Activated T-helper 2 cell treated with anti-CD3 and anti-CD28 coated beads, Interferon-gamma antibody, Interleukin-2, Interleukin-4, amounts not matched to agents 10 μg/mL and 5 μg/mL and 100 μg/mL, durations not matched to agents 14 hours and 24 hours and 36 hours (primary cell): ENCODE data around the gene GPRIN2. TPM values are rescaled to one million over a fixed set of nuclear protein-coding genes. Genes with fewer than 3 reads are reported as not detected.
A peak's percentile ranks its signal among the peaks of the same experiment; 100 is the strongest.
"Not testable (repeated sequence)": the region's sequence is repeated elsewhere in the genome, so short reads cannot be mapped to it uniquely, and the experiment has no call there.

Source experiments
- DNase-seq: peaks from one replicate; pipeline ENCODE4 v3.0.0; 2021; ENCODE audit warnings: low spot score
- H3K27ac Mint-ChIP-seq: one replicate; pipeline ENCODE4 v1.8.0; 2021; ENCODE audit warnings: mixed read lengths
- H3K27me3 Mint-ChIP-seq: one replicate; pipeline ENCODE4 v1.8.0; 2021; ENCODE audit warnings: low read depth, mixed read lengths
- H3K36me3 Mint-ChIP-seq: one replicate; pipeline ENCODE4 v1.8.0; 2021; ENCODE audit warnings: low read depth, mixed read lengths
- H3K4me1 Mint-ChIP-seq: one replicate; pipeline ENCODE4 v1.8.0; 2021; ENCODE audit warnings: low read depth, mixed read lengths
- H3K4me3 Mint-ChIP-seq: one replicate; pipeline ENCODE4 v1.8.0; 2021; ENCODE audit warnings: low read depth, mild to moderate bottlenecking, moderate library complexity, mixed read lengths
- H3K9me3 Mint-ChIP-seq: one replicate; pipeline ENCODE4 v1.8.0; 2021; ENCODE audit warnings: mixed read lengths
- intact Hi-C: fragments of 100-400 bp; cut with micrococcal nuclease; formaldehyde crosslinking; loops from one replicate; pipeline ENCODE4 v1.15.1; 2023
- total RNA-seq: library from RNA; stranded (reverse); gene quantifications from 2 replicates; pipeline ENCODE4 v1.2.3, GENCODE V29; 2022

The GPRIN2 gene
- total RNA-seq, 1 donor from 2014 or later: not detected

- H3K9me3 Mint-ChIP-seq: no peaks in the 10 kb centered on the region
- H3K27me3 Mint-ChIP-seq: no peaks in the 10 kb centered on the region
- H3K36me3 Mint-ChIP-seq: no peaks in the 10 kb centered on the region
- no peak for DNase-seq
- H3K4me3 Mint-ChIP-seq: no peak overlapping the region
- no peak overlapping the region for H3K27ac Mint-ChIP-seq
- no peaks in the 10 kb centered on the region for H3K4me1 Mint-ChIP-seq
- intact Hi-C loops: no loop called here
These were observed 33.1 kb downstream of the GPRIN2 start for GRCh38 chr10:46523119-46523961.

- intact Hi-C loops: no loop called here
These were observed 34.0 kb downstream of the GPRIN2 start for GRCh38 chr10:46522295-46523118.

GRCh38 chr10:46520941-46521340 is 35.5 kb downstream of the GPRIN2 start:
- Mint-ChIP-seq H3K4me3 (no peak overlapping the region), H3K27ac (no peak overlapping the region), H3K9me3 (no peaks in the 10 kb centered on the region), H3K4me1 (no peaks in the 10 kb centered on the region), H3K27me3 (peaks cover 4% of the 10 kb centered on the region), H3K36me3 (no peaks in the 10 kb centered on the region)
- no peak for DNase-seq
- intact Hi-C loops: no loop called here

More at GRCh38 chr10:46522295-46523118, 34.0 kb downstream of the GPRIN2 start:
- DNase-seq: no peak
- H3K27ac Mint-ChIP-seq: no peak overlapping the region
- H3K27me3 Mint-ChIP-seq: no peaks in the 10 kb centered on the region
- H3K9me3 Mint-ChIP-seq: no peaks in the 10 kb centered on the region
- no peak overlapping the region for H3K4me3 Mint-ChIP-seq
- H3K36me3 Mint-ChIP-seq: no peaks in the 10 kb centered on the region
- no peaks in the 10 kb centered on the region for H3K4me1 Mint-ChIP-seq

- intact Hi-C loops: no loop called here
- no peak overlapping the region for H3K27ac Mint-ChIP-seq
- peaks cover 4% of the 10 kb centered on the region for H3K27me3 Mint-ChIP-seq
- H3K4me1 Mint-ChIP-seq: no peaks in the 10 kb centered on the region
- H3K9me3 Mint-ChIP-seq: no peaks in the 10 kb centered on the region
- DNase-seq: no peak
- no peak overlapping the region for H3K4me3 Mint-ChIP-seq
- no peaks in the 10 kb centered on the region for H3K36me3 Mint-ChIP-seq
These were observed 36.1 kb downstream of the GPRIN2 start for GRCh38 chr10:46520381-46520780.

GRCh38 chr10:46518028-46518725 is 38.3 kb downstream of the GPRIN2 start:
- H3K4me1 Mint-ChIP-seq: no peaks in the 10 kb centered on the region
- H3K9me3 Mint-ChIP-seq: no peaks in the 10 kb centered on the region
- no peaks in the 10 kb centered on the region for H3K36me3 Mint-ChIP-seq
- DNase-seq: no peak
- peaks cover 4% of the 10 kb centered on the region for H3K27me3 Mint-ChIP-seq
- H3K27ac Mint-ChIP-seq: no peak overlapping the region
- intact Hi-C loops: no loop called here
- no peak overlapping the region for H3K4me3 Mint-ChIP-seq

GRCh38 chr10:46517541-46517940 is 38.9 kb downstream of the GPRIN2 start:
- Mint-ChIP-seq H3K36me3 (no peaks in the 10 kb centered on the region), H3K4me1 (no peaks in the 10 kb centered on the region), H3K9me3 (no peaks in the 10 kb centered on the region), H3K4me3 (no peak overlapping the region), H3K27ac (no peak overlapping the region), H3K27me3 (peaks cover 4% of the 10 kb centered on the region)
- intact Hi-C loops: no loop called here
- DNase-seq: no peak

- Mint-ChIP-seq H3K4me1 (no peaks in the 10 kb centered on the region), H3K4me3 (no peak overlapping the region), H3K36me3 (no peaks in the 10 kb centered on the region), H3K9me3 (no peaks in the 10 kb centered on the region), H3K27me3 (peaks cover 4% of the 10 kb centered on the region), H3K27ac (no peak overlapping the region)
- intact Hi-C loops: no loop called here
- no peak for DNase-seq
These were observed 39.6 kb downstream of the GPRIN2 start for GRCh38 chr10:46516660-46517416.

GRCh38 chr10:46515793-46516192 is 40.7 kb downstream of the GPRIN2 start:
- no peak for DNase-seq
- H3K4me1 Mint-ChIP-seq: no peaks in the 10 kb centered on the region

GRCh38 chr10:46515366-46515765 is 41.1 kb downstream of the GPRIN2 start:
- Mint-ChIP-seq H3K27ac (no peak overlapping the region), H3K9me3 (no peaks in the 10 kb centered on the region), H3K27me3 (peaks cover 4% of the 10 kb centered on the region), H3K4me1 (no peaks in the 10 kb centered on the region), H3K4me3 (no peak overlapping the region), H3K36me3 (no peaks in the 10 kb centered on the region)
- intact Hi-C loops: no loop called here
- no peak for DNase-seq

More at GRCh38 chr10:46515793-46516192, 40.7 kb downstream of the GPRIN2 start:
- H3K9me3 Mint-ChIP-seq: no peaks in the 10 kb centered on the region
- intact Hi-C loops: no loop called here
- H3K27me3 Mint-ChIP-seq: peaks cover 4% of the 10 kb centered on the region
- no peak overlapping the region for H3K4me3 Mint-ChIP-seq
- no peaks in the 10 kb centered on the region for H3K36me3 Mint-ChIP-seq
- no peak overlapping the region for H3K27ac Mint-ChIP-seq

GRCh38 chr10:46514899-46515298 is 41.6 kb downstream of the GPRIN2 start:
- H3K4me3 Mint-ChIP-seq: no peak overlapping the region
- H3K4me1 Mint-ChIP-seq: no peaks in the 10 kb centered on the region
- no peaks in the 10 kb centered on the region for H3K36me3 Mint-ChIP-seq
- no peak overlapping the region for H3K27ac Mint-ChIP-seq
- no peak for DNase-seq
- no peaks in the 10 kb centered on the region for H3K9me3 Mint-ChIP-seq
- H3K27me3 Mint-ChIP-seq: peaks cover 4% of the 10 kb centered on the region
- intact Hi-C loops: no loop called here

GRCh38 chr10:46514431-46514861 is 42.0 kb downstream of the GPRIN2 start:
- Mint-ChIP-seq H3K27me3 (peaks cover 4% of the 10 kb centered on the region), H3K27ac (no peak overlapping the region), H3K36me3 (no peaks in the 10 kb centered on the region), H3K4me1 (no peaks in the 10 kb centered on the region), H3K9me3 (no peaks in the 10 kb centered on the region), H3K4me3 (no peak overlapping the region)
- peak; percentile 8 for DNase-seq
- intact Hi-C loops: no loop called here

- intact Hi-C loops, H3K9me3 Mint-ChIP-seq, DNase-seq, H3K27me3 Mint-ChIP-seq, H3K4me3 Mint-ChIP-seq, H3K36me3 Mint-ChIP-seq, H3K27ac Mint-ChIP-seq, H3K4me1 Mint-ChIP-seq: not testable (repeated sequence)
These were observed 43.1 kb downstream of the GPRIN2 start for GRCh38 chr10:46513333-46513732.
